HTR-8/SVneo (cell line): ENCODE data around the gene FAM89B.
A peak's percentile ranks its signal among the peaks of the same experiment; 100 is the strongest.

ENCODE experiments used
- DNase-seq: peaks from one replicate; pipeline ENCODE4 v3.0.0; 2011; ENCODE audit warnings: low spot score, mixed read lengths; ENCODE audit not compliant: insufficient read length
- FAIRE-seq: peaks from 2 replicates; lab custom pipeline; 2011; peaks lifted over from hg19 to GRCh38; lab: Jason Lieb, UNC

The FAM89B gene

GRCh38 chr11:65584106-65584505, 11.8 kb downstream of the FAM89B start:
- FAIRE-seq (peak; percentile 64), DNase-seq (no peak)

DNA sequence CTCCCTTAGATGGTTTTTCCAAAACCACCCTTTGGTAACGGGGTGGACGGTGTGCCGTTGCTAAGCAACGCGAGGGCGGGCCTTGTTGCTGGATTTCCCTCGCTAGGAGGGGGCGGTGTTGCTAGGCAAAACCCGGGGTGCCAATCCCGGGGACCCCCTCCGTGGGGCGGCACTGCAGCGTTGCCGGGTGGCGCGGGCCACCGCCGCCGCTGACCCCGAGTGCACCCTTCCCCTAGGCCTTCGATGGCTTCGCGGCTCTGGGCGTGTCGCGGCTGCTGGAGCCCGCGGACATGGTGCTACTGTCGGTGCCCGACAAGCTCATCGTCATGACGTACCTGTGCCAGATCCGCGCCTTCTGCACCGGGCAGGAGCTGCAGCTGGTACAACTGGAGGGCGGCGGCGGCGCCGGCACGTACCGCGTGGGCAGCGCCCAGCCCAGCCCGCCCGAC, 12.4 kb downstream of the FAM89B start:
- no peak for FAIRE-seq

GRCh38 chr11:65585396-65586246, 13.3 kb downstream of the FAM89B start:
- no peak for FAIRE-seq
- no peak for DNase-seq

More for the DNA sequence above, 12.4 kb downstream of the FAM89B start:
- DNase-seq = no peak

GRCh38 chr11:65586247-65586630, 13.9 kb downstream of the FAM89B start:
- FAIRE-seq (no peak), DNase-seq (no peak)

GRCh38 chr11:65586676-65587075, 14.3 kb downstream of the FAM89B start:
- DNase-seq = no peak

GRCh38 chr11:65588199-65589054, 16.1 kb downstream of the FAM89B start:
- peak; percentile 75 for DNase-seq
- FAIRE-seq = peak; percentile 73

More at GRCh38 chr11:65586676-65587075, 14.3 kb downstream of the FAM89B start:
- FAIRE-seq = no peak

GRCh38 chr11:65589444-65590239, 17.3 kb downstream of the FAM89B start:
- FAIRE-seq (no peak), DNase-seq (no peak)

DNA sequence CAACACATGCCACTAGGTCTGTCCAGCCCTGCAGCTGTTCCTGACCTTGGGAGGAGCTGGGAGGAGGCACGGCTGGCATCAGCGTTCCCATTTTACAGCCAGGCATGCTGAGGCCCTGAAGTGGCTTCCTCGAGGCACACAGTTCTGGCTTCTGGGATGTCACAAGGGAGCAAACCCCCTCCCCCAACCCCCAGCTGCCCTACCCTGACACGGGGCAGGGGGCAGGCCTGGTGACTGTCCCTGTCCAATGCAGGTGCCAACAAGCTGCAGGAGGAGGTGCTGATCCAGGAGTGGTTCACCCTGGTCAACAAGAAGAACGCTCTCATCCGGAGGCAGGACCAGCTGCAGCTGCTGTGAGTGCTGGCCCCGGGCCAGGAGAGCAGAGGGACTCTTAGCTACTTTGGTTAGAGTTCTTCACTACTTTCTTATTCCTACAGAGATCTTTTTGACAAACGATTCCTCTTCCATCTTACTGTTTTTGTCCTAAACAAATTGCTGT, 18.0 kb downstream of the FAM89B start:
- FAIRE-seq = no peak
- DNase-seq = no peak

DNA sequence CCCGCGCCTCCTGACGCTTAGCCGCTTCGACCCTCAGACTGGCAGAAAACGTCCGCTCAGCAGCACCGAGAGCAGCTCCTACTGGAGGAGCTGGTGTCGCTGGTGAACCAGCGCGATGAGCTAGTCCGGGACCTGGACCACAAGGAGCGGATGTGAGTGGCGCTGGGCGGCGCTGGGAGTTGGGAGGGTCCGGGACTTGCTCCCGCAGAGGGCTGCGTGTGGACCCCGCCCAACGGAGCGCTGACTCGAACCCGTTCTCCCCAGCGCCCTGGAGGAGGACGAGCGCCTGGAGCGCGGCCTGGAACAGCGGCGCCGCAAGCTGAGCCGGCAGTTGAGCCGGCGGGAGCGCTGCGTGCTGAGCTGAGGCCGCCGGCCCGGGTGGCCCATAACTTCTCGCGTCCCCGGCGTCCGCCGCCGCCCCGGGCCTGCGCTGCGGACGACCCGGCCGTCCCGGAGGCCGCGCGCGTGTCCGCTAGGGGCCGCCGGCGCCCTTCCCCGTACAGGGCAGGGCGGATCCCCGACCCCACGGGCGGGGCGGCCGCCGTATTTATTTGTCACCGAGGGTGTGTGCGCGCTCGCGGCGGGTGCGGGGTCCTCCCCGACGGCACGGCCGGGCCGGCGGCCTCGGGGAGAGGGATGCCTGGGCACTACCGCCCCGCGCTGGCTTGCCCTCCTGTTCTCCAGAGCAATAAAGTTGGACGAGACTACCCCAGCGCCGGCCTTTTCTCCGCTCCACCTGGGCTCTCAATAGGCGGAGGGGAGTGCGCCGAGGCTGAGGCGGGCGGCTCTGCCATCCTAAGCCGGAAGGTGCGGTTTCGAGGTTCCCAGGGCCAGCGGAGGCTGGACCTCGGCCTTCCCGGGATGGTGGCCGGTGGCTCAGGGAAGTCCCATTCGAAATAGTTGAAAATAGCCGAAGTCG, 19.9 kb downstream of the FAM89B start:
- DNase-seq (no peak), FAIRE-seq (no peak)

- DNase-seq (no peak), FAIRE-seq (no peak)
These were observed 20.6 kb downstream of the FAM89B start for GRCh38 chr11:65592858-65593517.

GRCh38 chr11:65593518-65594414, 21.4 kb downstream of the FAM89B start:
- DNase-seq (no peak), FAIRE-seq (peak; percentile 60)

DNA sequence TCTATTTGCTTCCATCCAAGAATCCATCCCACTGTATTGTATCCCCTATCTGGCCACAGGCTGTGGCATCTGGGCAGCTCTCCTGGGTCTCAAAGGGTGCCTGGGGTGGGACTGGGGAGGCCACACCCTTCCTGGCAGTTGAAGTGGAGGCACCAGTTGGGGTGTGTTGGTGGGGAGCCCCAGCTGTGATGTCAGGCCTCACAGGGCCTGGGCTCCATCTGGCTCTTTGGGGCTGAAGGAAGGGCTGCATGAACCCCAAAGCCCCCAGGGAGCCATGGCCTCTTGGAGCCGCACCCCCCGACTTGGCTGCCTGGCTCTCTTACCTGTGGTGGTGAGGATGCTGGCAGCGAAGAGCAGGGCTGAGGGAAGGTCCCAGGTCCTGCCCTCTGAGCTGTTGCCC, 22.8 kb downstream of the FAM89B start:
- DNase-seq = no peak
- FAIRE-seq = no peak

- FAIRE-seq (peak; percentile 16), DNase-seq (no peak)
These were observed 23.4 kb downstream of the FAM89B start, which contains the start of gene KCNK7 for GRCh38 chr11:65595543-65596281. Gene KCNK7 (minus strand): TSS chr11:65595800. CDS start chr11:65595772, 28 bp downstream.

DNA sequence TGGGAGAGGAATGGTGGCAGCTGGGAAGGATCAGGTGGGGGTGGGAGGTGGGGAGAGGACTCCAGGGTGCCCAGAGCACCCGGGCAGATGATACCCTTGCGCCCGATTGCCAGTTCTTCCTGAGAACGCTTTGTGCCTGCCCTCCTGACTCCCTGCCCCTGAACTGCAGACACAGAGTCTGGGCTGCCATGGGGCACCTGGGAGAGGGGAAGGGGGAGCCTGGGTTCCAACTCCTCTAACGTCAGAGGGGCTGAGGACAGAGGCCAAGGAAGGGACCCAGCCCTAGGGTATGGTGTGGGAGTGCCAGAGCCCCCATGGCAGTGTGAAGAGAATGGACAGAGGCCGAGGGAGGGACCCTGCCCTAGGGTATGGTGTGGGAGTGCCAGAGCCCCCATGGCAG, 24.2 kb downstream of the FAM89B start:
- DNase-seq (no peak), FAIRE-seq (no peak)

GRCh38 chr11:65598258-65598699, 25.9 kb downstream of the FAM89B start:
- FAIRE-seq (no peak), DNase-seq (no peak)

GRCh38 chr11:65599216-65599954, 27.0 kb downstream of the FAM89B start:
- no peak for FAIRE-seq
- DNase-seq = no peak
